Measurements from ENCODE around the gene ATP6V1G1. TPM values are rescaled to one million over a fixed set of nuclear protein-coding genes. Genes with fewer than 3 reads are reported as not detected.

The ATP6V1G1 gene
- total RNA-seq, 4 donors from 2014 or later, result 105 to 191 (median 176) TPM

DNA sequence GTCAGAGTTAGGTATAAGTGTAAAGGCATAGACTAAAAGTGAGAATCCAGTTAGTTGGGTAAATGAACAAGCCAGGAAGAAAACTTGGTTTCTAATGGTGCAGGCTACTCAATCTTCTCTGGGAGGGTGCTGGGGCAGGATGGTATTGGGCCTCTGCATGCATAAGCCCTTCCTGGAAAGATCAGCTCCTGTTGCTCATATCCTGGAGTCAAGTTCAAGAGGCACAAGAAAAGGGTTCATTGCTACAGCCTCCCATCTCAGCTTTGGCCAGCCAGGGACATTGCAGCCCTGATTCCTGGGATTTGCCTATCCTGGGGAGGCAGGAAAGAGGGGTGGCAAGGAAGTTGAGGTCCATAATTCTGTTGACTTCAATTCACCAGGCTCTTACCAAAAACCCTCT is 40.7 kb upstream of the ATP6V1G1 start:
- H3K27ac ChIP-seq, result no peak overlapping the region
- in situ Hi-C loops (cut with MboI; ENCODE audit: low sequenced_read_pairs in 4 of 4) (no loop called here), intact Hi-C loops (cut with DNase I; ENCODE audit: low total_unique reads) (no loop called here)
- no peaks in the 10 kb centered on the region for H3K9me3 ChIP-seq
- no peaks in the 10 kb centered on the region for H3K36me3 ChIP-seq
- no peak for TF ChIP-seq POLR2A (IDR thresholded peaks at IDR 0.05)
- TF ChIP-seq, protein P1, sequence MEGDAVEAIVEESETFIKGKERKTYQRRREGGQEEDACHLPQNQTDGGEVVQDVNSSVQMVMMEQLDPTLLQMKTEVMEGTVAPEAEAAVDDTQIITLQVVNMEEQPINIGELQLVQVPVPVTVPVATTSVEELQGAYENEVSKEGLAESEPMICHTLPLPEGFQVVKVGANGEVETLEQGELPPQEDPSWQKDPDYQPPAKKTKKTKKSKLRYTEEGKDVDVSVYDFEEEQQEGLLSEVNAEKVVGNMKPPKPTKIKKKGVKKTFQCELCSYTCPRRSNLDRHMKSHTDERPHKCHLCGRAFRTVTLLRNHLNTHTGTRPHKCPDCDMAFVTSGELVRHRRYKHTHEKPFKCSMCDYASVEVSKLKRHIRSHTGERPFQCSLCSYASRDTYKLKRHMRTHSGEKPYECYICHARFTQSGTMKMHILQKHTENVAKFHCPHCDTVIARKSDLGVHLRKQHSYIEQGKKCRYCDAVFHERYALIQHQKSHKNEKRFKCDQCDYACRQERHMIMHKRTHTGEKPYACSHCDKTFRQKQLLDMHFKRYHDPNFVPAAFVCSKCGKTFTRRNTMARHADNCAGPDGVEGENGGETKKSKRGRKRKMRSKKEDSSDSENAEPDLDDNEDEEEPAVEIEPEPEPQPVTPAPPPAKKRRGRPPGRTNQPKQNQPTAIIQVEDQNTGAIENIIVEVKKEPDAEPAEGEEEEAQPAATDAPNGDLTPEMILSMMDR (IDR thresholded peaks at IDR 0.05 in 4 of 5, conservative IDR thresholded peaks at IDR 0.05 in 1 of 5), result no peak
- no peak overlapping the region for H3K4me3 ChIP-seq
- no peaks in the 10 kb centered on the region for H3K27me3 ChIP-seq
- H3K4me1 ChIP-seq, result no peaks in the 10 kb centered on the region
- ATAC-seq (no peak), DNase-seq (no peak)

DNA sequence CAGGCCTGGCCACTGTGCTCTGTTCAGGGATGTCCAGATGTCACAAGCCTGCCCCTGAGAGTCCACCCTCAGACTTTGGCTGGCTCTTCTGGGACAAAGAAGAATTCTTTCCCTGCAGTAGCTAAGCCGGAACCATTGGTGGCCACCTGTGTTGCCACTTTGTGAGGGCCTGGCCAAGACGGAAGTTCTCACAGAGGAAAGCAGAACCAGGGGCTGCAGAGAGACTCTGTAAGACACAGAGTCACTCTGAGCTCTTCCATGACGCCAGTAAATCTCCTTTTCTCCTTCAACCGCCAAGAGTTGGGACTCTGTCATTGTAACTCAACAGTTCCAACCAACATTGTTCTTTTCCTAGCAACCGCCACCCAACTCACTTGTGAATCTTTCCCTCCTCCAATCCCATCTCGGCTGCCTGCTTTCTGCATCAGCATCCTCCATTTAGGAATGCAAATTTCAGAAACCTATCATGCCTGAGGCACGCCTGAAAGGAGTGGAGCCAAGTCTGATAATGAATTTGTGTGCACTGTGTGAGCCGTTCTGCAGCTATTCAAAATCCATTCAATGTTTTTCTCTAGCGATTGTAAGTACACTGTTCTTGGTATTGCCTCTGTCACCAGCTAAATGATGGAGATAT is 37.8 kb upstream of the ATP6V1G1 start:
- Histone ChIP-seq H3K4me3 (no peak overlapping the region), H3K36me3 (no peaks in the 10 kb centered on the region), H3K27ac (no peak overlapping the region), H3K27me3 (no peaks in the 10 kb centered on the region), H3K9me3 (no peaks in the 10 kb centered on the region), H3K4me1 (no peaks in the 10 kb centered on the region)
- intact Hi-C loops (cut with DNase I; ENCODE audit: low total_unique reads) (no loop called here), in situ Hi-C loops (cut with MboI; ENCODE audit: low sequenced_read_pairs in 4 of 4) (no loop called here)
- no peak for DNase-seq
- TF ChIP-seq POLR2A (IDR thresholded peaks at IDR 0.05), result no peak
- TF ChIP-seq, protein P1 (IDR thresholded peaks at IDR 0.05 in 4 of 5, conservative IDR thresholded peaks at IDR 0.05 in 1 of 5), result no peak
- no peak for ATAC-seq

DNA sequence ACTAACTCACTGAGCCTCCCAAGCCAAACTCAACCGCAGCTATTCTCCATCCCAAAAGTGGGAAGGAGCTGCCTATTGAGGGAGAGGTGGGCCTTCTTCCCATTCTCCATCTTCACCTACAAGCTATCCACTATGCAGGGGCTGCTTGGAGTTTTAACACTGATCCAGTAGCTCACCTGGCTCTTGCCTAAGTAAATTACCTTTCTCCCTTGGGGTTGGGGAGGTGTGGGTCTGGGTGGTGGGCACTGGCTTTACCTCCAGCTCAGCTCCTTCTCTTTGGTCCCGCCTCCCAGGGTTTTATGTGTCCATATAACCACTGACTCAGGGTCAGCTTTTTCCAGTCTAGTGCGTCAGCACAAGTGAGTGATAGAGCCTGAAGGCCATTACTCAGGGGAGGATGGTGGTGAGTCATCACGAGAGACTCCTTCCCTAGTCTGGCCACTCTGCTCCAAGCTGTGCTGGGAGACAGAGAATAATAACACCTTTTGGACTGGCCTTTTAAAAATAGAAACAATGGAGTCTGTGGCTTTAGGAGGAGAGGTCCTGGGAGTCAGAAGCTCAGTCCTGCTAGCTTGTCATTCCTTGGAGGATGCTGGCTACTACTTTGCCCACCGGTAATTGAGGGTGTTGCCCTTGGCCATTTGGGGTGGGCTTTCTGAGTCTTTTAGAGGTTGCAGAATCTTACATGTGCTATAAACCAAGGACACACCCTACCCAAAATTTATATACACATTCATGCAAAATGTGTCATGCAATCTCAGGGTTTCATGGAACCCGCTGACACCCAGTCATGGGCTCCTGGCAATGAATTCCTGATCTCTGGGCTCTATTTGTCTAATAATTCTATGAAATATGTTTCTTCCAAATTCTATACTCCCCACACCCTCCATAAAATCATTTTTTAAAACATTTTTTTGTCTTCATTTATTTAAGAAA is 35.6 kb upstream of the ATP6V1G1 start:
- in situ Hi-C loops (cut with MboI; ENCODE audit: low sequenced_read_pairs in 4 of 4), result no loop called here
- intact Hi-C loops (cut with DNase I; ENCODE audit: low total_unique reads), result no loop called here
- no peak overlapping the region for H3K27ac ChIP-seq
- no peaks in the 10 kb centered on the region for H3K9me3 ChIP-seq
- no peaks in the 10 kb centered on the region for H3K4me1 ChIP-seq
- TF ChIP-seq POLR2A (IDR thresholded peaks at IDR 0.05), result no peak
- TF ChIP-seq, protein P1 (IDR thresholded peaks at IDR 0.05 in 4 of 5, conservative IDR thresholded peaks at IDR 0.05 in 1 of 5), result no peak
- DNase-seq (peak; percentile 2 to 45), ATAC-seq (peak; percentile 69 to 81)
- no peaks in the 10 kb centered on the region for H3K27me3 ChIP-seq
- H3K4me3 ChIP-seq, result no peak overlapping the region
- no peaks in the 10 kb centered on the region for H3K36me3 ChIP-seq

DNA sequence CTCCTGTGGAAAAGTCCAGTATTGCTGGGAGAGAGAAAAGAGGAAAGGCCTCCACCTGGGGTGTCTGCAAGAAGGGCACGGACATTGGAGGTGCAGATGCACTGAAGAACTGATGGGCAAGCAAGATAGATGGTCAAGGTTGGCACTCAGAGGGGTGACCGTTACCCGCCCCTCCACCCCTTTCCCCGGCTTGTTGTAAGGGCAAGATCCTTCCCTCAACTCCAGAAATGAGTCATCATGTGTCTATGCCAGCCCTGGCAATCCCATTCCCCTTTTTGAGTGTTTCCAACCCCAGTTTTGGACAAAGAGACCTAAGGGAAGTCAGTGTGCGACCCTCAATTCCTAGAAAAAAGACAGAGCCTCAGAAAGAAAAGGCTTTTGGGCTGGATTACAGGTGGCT is 34.9 kb upstream of the ATP6V1G1 start:
- intact Hi-C loops (cut with DNase I; ENCODE audit: low total_unique reads), result no loop called here

More for the DNA sequence above, 34.9 kb upstream of the ATP6V1G1 start:
- Histone ChIP-seq H3K27me3 (no peaks in the 10 kb centered on the region), H3K36me3 (no peaks in the 10 kb centered on the region), H3K9me3 (no peaks in the 10 kb centered on the region), H3K4me1 (no peaks in the 10 kb centered on the region), H3K27ac (no peak overlapping the region), H3K4me3 (no peak overlapping the region)
- DNase-seq (no peak), ATAC-seq (no peak)
- TF ChIP-seq POLR2A (IDR thresholded peaks at IDR 0.05), result no peak
- TF ChIP-seq, protein P1 (IDR thresholded peaks at IDR 0.05 in 4 of 5, conservative IDR thresholded peaks at IDR 0.05 in 1 of 5), result no peak
- in situ Hi-C loops (cut with MboI; ENCODE audit: low sequenced_read_pairs in 4 of 4), result no loop called here
